H7 (cell line): ENCODE results near the gene TTC7B. TPM values are rescaled to one million over a fixed set of nuclear protein-coding genes. Genes with fewer than 3 reads are reported as not detected.

Experiments used
- DNase-seq: peaks from one replicate; pipeline ENCODE4 v3.0.0; 2012
- H3K27me3 ChIP-seq: 2 replicates; pipeline ENCODE4 v1.6.0; 2011; ENCODE audit warnings: mild to moderate bottlenecking, low read length; ENCODE audit not compliant: control insufficient read depth, insufficient read depth
- H3K36me3 ChIP-seq: replicated peaks from 2 replicates; pipeline ENCODE4 v1.5.1; 2011; ENCODE audit warnings: low read length; ENCODE audit not compliant: control insufficient read depth, insufficient read depth
- H3K4me3 ChIP-seq: 2 replicates; pipeline ENCODE4 v1.5.1; 2011; ENCODE audit warnings: low read depth, mild to moderate bottlenecking, control low read depth, low read length, moderate library complexity; ENCODE audit not compliant: insufficient read depth
- total RNA-seq: library from RNA; depleted of rRNA; stranded (reverse); fragments of >200 nt; shearing (Covaris generic); gene quantifications from 2 replicates; pipeline ENCODE4 v1.2.3, GENCODE V29; 2014

The TTC7B gene
- total RNA-seq, 1 experiment from 2014 or later: 27.4 TPM

DNA sequence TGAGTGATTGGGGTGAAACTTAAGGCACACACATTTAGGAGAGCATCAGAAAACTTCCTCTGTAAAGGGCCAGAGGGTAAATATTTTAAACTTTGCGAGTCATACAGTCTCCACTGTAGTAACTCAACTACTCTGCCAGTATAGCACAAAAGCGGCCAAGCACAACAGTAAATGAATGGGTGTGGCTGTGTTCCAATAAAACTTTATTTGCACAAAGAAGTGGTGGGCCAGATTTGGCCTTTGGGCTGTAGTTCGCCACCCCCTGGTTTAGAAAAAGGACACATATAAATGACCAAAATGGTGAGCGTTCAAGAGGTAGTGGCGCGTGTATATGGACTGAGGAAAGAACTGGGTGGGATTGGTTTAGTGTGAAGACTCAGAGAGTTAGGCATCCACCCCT, 309.5 kb downstream of the TTC7B start:
- no peaks in the 10 kb centered on the region for H3K36me3 ChIP-seq
- no peak for DNase-seq
- no peaks in the 10 kb centered on the region for H3K27me3 ChIP-seq
- no peak overlapping the region for H3K4me3 ChIP-seq

DNA sequence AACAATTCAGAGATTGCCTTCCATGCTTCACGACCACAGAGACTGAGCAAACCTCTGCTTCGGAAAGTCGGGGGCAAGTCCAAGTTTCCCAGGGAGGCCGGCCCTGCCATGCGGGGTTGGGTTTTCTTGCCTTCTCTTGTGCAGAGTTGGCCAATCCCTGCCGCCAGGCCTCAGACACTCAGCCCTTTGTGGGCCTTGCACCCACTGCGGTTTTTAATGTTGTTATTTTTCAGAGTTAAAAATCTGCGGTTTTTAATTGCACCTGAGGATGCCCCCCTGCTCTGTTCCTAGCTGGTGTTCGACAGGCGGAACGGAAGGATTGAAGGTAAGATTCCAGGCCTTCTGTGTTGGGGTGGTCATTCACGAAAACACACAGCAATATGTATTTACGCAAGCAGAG, 310.7 kb downstream of the TTC7B start:
- H3K4me3 ChIP-seq: no peak overlapping the region
- no peaks in the 10 kb centered on the region for H3K27me3 ChIP-seq
- peak; percentile 61 for DNase-seq
- no peaks in the 10 kb centered on the region for H3K36me3 ChIP-seq

DNA sequence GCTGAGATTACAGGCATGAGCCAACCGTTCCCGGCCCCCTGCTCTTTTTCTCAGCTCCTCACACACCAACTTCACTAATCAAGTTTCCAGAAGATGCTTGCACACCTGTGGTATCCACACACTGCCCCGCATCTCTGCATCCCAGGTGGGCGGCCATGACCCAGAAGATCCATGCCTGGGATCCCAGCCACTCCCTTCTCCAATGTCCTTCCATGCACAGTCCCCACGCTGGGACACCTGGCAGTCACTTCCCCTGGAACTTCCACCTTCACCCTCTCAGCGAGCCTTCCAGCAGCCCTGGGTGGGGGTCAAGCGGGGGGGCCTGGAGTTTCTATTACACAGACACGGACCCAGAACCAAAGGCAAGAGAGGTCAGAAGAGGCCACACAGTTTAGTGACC, 311.6 kb downstream of the TTC7B start:
- H3K36me3 ChIP-seq: no peaks in the 10 kb centered on the region
- H3K4me3 ChIP-seq: no peak overlapping the region
- no peak for DNase-seq
- H3K27me3 ChIP-seq: no peaks in the 10 kb centered on the region

DNA sequence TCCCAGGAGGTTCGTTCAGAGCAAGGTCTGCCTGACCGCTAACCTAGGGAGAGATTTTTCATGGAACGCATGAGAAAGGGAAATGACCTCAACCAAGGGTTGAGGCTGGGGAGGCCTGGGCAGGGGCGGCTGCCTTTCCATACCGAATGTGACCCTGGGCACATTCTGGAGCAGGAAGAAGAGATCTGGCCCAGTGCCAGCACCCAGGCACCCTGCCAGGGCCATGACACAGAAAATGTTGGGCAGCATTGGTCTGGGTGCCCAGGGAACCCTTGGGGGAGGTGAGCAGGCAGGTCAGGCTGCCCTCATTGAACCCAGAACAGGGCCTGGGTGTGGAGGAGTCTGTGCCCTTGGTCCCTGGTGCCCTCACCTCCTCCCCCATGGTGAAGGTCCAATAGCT, 312.6 kb downstream of the TTC7B start:
- DNase-seq: no peak
- Histone ChIP-seq H3K4me3 (no peak overlapping the region), H3K27me3 (no peaks in the 10 kb centered on the region), H3K36me3 (no peaks in the 10 kb centered on the region)

DNA sequence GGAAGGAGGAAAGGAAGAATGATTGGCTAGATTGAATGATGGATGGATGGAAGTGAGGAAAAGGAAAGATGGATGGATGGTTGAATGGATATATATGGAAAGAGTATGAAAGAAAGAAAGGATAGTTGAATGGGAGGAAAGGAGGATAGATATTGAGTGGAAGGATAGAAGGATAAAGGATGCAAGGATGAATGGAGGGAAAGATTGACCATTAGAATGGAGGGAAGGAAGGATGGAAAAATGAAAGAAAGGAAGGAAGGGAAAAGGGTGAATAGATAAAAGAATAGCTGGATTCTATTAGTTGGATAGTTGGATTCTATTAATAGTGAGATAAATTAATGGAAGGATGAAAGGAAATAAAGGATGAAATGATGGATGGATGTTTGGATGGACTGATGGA, 313.5 kb downstream of the TTC7B start:
- peak; percentile 3 for DNase-seq
- H3K27me3 ChIP-seq: no peaks in the 10 kb centered on the region
- no peak overlapping the region for H3K4me3 ChIP-seq
- H3K36me3 ChIP-seq: no peaks in the 10 kb centered on the region

DNA sequence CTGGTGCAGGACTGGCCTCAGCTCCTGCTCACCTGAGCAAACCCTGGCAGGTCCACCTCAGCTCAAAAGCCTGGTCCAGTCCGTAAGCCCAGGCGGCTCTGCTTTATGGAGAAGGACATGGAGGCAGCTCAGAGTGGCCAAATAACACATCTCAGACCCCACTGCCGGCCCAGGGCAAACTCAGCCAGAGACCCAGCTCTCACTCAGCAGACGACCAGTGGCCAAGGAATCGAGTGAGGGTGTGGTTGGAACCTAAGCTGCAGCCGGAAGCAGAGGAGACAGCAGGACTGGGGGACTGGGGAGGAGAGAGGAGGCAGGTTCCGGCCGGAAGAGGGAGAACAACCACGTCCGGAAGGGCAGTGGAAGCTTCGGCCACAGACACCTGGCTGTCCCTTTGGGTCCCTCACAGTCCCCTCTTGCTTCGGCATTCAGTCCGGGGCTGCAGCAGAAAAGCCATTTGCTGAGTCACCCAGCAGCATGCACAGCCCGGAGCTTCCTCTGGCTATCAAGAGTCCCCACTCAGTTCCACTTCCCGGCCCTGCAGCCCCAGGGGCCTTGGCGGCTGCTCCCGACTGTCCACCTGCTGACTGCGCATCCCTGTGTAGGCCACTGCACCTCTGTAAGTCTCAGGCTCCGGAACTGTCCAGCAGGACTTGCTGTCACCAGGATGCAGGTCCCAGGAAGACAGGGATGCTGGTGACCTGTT, 315.4 kb downstream of the TTC7B start:
- peak; percentile 38 for DNase-seq
- Histone ChIP-seq H3K36me3 (no peaks in the 10 kb centered on the region), H3K27me3 (no peaks in the 10 kb centered on the region), H3K4me3 (no peak overlapping the region)

DNA sequence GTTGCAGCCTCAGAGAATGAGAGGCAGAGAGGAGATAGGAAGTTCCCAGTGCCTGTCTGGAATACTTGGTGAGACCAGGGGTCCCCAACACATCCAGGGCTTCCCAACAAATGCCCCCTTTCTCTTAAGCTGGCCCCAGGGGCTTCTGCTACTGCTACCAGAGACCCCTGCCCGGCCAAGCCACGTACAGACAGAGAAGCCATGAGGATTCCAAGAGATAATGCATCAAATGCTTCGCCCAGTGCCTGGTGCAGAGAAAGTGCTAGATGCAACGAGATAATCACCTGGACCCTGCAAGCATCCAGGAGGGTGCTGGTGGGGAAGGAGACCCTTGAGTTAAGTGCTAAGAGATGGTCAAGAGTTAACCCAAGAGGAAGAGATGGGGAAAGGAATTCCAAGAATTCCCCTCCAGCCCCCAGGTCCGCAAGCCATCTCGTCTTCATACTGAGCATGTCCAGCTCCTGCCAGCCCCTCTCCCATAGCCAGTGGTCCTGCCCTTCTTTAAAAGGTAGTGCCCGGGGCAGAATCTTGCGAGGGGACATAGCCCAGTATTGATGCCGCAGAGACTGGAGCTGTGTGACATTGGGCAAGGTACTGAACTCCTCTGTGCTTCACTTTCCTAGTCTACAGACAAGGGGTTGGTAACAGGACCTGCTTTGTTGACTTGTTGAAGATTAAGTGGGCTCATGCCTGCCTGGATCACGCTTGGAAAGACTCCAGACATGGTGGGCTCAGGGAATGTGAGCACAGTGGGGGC, 316.1 kb downstream of the TTC7B start:
- DNase-seq: peak; percentile 70
- Histone ChIP-seq H3K4me3 (no peak overlapping the region), H3K27me3 (no peaks in the 10 kb centered on the region), H3K36me3 (no peaks in the 10 kb centered on the region)

DNA sequence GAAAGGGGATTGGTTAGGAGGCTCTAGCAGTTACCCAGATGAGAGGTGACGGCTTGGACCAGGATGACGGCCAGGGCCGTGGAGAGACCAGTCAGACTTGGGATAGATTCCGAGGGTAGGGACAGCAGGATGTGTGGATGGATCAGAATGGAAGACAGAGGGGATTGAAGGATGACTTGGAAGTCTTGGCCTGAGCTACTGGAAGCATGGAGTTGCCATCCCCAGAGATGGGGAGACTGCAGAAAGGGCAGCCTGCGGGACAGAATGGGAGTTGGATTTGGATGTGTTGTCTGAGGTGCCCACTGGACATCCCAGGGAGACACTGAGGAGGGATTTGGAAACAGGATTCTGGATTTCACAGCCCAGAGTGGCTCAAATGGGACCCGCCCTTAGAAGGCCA, 317.1 kb downstream of the TTC7B start:
- Histone ChIP-seq H3K4me3 (no peak overlapping the region), H3K27me3 (no peaks in the 10 kb centered on the region), H3K36me3 (no peaks in the 10 kb centered on the region)
- DNase-seq: peak; percentile 8

DNA sequence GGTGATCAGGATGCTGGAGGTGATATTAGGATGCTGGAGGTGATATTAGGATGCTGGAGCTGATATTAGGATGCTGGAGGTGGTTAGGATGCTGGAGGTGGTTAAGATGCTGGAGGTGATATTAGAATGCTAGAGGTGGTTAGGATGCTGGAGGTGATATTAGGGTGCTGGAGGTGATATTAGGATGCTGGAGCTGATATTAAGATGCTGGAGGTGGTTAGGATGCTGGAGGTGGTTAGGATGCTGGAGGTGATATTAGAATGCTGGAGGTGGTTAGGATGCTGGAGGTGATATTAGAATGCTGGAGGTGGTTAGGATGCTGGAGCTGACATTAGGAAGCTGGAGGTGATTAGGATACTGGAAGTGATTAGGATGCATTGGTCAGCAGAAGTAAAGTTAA, 318.0 kb downstream of the TTC7B start:
- Histone ChIP-seq H3K27me3 (no peaks in the 10 kb centered on the region), H3K4me3 (no peak overlapping the region), H3K36me3 (no peaks in the 10 kb centered on the region)
- DNase-seq: no peak

DNA sequence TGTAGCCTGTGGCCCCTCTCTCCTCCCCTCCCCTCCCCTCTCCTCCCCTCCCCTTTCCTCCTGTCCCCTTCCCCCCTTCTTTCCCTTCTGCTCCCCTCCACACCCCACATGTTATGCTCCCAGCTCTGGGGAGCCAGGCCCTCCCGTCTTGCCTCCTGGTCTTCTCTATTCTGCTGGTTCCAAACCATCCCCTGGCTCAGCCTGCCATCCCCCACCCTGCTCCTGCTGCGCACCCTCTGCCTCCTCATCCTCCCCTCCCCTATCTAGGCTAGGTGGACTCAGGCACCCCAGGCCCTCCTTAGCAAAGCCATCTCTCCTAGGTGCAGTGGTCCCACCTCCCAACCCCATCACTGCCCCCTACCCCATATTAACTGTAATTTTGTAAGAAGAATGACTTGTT, 319.9 kb downstream of the TTC7B start:
- Histone ChIP-seq H3K4me3 (no peak overlapping the region), H3K27me3 (no peaks in the 10 kb centered on the region)
- peak; percentile 38 for DNase-seq

DNA sequence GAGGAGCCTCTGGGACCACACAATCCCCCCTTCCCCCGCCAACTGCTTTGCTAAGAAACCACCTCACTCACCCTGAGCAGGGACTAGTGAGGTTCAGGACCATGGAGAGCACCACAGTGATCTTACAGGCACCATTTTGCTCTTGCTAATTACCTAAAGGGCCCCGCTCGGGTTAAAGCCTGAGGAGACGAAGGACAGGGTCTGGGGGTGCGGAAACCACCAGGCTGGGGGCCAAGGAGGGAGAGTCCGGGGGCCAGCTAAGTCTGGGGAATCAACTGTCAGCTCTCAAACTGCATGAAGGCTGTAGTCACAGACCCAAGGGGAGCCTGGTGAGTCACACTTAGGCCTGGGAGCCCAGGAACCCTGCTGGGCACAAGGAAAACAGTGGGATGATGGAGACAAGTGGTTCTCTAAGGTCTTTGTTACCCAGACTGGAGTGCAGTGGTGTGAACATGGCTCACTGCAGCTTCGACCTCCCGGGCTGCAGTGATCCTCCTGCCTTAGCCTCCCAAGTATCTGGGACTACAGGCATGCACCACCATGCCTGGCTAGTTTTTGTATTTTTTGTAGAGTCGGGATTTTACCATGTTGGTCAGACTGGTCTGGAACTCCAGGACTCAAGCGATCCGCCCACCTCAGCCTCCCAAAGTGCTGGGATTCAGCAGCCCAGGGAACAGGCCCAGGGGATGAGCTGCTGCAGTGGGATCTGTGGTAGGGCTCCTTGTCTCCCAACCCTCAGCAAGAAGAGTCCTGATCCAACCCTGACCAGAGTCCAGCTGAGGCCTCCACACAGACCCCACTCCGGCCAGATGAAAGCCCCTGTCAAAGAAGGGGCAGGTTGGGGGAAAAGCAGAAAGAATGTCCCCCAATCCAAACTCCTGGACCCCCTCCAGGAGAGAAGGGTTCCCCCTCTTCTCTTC, 320.6 kb downstream of the TTC7B start:
- Histone ChIP-seq H3K36me3 (no peaks in the 10 kb centered on the region), H3K4me3 (no peak overlapping the region), H3K27me3 (no peaks in the 10 kb centered on the region)
- DNase-seq: peak; percentile 90

More for the DNA sequence above, 319.9 kb downstream of the TTC7B start:
- H3K36me3 ChIP-seq: no peaks in the 10 kb centered on the region

DNA sequence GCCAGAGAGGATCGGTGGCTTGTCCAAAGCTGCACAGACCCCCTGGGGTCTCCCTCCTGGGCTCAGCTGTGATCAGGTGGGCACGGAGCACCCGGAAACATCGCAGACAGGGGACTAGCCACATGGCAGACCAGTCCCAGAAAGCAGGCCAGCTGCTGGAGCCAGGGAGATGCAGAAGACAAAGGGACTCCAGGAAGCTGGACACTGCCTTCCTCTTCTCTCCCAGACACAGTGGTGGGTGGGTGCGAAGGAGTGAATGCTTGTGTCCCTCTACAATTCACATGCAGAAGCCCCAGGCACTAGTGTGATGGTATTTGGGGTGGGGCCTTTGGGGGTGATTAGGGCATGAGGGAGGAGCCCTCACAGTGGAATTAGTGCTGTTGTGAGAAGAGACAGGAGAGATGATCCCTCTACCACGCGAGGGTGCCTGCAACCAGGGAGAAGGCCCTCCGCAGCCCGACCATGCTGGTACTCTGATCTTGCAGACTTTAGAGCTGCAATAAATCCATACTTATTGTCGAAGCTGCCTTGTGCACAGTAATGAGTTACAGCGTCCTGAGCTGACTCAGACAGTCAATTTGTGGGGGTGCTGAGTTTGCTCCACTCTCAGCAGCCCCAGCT, 324.2 kb downstream of the TTC7B start:
- DNase-seq: peak; percentile 32
- Histone ChIP-seq H3K36me3 (no peaks in the 10 kb centered on the region), H3K27me3 (no peaks in the 10 kb centered on the region), H3K4me3 (no peak overlapping the region)

DNA sequence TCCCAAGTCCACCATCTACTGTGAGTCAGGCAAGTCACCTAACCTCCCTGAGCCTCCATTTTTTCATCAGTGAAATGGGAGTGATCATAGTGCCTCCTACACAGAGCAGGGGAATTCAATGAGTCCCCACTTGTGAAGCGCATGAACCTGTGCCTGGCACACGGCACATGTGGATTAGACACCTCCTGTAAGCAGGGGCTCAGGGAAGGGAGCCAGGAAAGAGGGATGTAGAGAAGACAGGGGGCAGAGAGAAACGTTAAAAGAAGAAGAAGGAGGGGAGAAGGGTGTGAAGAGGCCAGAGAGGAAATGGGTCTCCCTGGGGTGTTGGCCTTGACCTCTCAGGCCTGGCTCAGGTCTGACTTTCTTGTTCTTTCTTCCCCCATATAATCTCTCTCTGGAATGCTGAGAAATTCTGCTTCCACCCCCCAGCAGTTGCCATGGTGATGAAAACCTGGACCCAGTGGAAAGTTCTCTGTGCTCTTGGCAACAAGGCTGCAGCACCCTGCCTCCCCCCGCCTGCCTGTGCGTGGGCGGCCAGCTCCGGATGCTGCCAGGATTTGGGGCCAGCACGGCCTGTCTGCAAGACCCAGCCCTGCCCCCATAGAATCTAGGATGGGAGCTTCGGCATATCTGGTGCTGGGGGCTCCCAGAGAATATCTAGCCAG, 324.9 kb downstream of the TTC7B start:
- H3K36me3 ChIP-seq: no peaks in the 10 kb centered on the region
- H3K27me3 ChIP-seq: no peaks in the 10 kb centered on the region
- peak; percentile 58 for DNase-seq
- H3K4me3 ChIP-seq: no peak overlapping the region

DNA sequence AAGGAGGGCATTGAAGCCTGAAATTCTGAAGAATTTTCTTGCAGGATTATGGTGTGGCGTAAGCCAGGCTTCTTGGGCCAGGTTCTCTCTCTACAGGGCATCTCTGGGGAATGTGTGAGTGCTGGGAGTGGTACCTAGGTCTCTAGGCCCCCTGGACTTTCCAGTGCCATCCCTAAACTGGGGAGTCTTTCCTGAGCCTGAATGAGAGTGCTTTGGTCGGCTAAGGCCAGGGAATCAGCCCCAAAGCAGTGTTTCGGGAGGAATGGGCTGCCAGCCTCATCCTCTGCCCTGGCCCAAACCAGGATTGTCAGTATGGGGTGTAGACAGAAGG, 325.5 kb downstream of the TTC7B start:
- H3K4me3 ChIP-seq: no peak overlapping the region
- DNase-seq: no peak

More for the DNA sequence above, 325.5 kb downstream of the TTC7B start:
- Histone ChIP-seq H3K27me3 (no peaks in the 10 kb centered on the region), H3K36me3 (no peaks in the 10 kb centered on the region)
